HG02884 (cell line): ENCODE results near the gene PIH1D1.
"Not testable (repeated sequence)": the region's sequence is repeated elsewhere in the genome, so short reads cannot be mapped to it uniquely, and the experiment has no call there.

ENCODE experiments used
- ATAC-seq: cut with Tn5 transposase; IDR thresholded peaks from one replicate; pipeline ENCODE4 v1.9.1; 2021; ENCODE audit warnings: mild to moderate bottlenecking, moderate library complexity; ENCODE audit not compliant: unreplicated experiment

The PIH1D1 gene

DNA sequence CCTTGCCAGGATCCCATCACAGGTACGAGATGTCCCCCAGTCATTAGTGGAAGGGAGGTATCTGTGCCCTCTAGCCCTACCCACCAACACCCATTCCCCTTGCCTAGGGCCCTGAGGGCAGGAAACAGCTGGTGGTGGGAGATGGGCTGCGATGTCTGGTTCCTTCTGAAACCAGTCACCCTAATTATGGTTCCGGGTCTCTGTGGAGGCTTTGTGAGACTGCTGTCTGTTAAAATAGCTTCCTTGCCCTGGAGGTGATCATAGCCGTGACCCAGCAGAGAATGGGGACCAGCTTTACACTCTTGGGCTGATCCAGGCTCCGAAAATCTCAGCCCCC, 6.9 kb upstream of the PIH1D1 start:
- ATAC-seq, result no peak

DNA sequence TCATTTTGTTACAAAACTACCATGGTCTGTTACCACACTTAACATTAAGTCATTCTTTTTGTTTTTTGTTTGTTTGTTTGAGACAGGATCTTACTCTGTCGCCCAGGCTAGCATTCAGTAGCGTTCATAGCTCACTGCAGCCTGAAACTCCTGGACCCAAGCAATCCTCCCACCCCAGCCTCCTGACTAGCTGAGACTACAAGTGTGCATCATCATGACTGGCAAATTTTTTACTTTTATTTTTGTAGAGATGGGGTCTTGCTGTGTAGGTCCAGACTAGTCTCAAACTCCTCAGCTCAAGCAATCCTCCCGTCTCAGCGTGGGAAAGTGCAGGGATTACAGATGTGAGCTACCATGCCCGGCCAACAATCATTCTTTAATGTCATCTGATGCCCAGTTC, 4.7 kb upstream of the PIH1D1 start:
- no peak for ATAC-seq

DNA sequence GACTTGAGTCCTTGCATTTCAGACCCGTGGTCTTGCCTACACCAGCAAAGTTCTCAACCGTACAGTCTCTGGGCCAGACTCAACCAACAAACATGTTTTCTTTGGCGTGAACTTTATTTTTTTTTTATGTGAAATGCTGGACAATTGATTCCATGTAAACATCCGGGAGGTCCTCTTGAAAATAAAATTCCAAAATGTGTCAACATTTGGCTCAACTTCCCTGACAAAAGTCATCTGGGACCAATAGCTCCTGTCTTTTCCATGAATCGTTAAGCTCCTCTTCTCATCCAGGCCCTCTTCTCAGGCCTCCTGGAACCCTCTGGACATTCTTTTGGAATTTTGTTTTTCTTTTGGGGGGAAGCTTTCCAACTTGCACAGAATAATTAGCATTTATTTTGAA, 4.2 kb upstream of the PIH1D1 start:
- no peak for ATAC-seq

DNA sequence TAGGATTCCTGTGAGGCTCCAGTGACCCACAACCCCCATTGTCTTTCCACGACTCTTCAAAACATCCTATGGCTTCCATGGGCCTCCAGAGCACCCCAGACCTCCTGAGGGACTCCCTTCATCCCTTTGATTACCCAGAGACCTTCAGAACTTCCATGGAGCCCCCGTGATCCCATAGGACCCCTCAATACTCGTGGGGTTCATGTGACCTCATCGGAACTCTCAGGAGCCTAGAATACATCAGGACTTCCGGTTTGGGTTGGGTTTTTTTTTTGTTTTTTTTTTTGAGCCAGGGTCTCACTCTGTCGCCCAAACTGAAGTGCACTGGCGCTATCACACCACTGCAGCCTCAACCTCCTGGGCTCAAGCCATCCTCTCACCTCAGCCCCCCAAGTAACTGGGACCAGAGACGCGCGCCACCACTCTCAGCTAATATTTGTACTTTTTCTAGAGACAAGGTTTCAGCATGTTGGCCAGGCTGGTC, 2.2 kb upstream of the PIH1D1 start:
- no peak for ATAC-seq

DNA sequence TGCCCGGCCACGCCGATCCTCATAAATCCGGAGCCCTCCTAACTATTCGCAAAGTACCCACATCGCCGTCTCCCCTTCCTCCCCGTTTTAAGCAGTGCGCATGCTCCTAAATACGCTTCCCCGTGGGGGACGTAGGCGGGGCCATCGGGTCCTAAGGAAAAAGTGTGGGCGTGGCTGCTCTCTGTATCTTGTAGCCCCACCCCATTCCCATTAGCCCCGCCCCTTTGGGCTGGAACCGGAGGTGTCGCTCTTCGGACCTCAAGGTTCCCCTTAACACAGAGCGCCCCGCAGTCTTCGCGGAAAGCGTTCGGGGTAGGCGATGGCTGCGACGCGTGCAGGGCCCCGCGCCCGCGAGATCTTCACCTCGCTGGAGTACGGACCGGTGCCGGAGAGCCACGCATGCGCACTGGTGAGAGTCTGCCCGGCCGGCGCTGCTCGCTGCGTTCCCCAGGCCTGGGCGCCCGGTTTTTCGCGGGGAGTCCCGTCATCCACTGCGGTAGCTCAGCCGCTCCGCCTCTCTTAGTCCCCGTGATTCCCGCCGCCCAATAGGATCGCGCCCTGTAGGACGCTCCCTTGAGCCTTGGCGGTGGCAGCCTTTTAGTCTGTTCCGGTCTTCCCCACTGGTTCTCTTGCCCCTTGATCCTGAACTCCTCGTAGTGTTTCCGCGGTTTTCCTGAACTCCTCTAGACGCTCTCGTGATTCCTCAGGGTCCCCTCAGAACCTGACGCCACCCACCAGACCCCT, 1.6 kb upstream of the PIH1D1 start, which contains the start of gene ALDH16A1:
TSS of gene ALDH16A1 (plus strand) at position 213 of the 744 bp plus-strand sequence. CDS start at position 320, 107 bp downstream.
- ATAC-seq, result peak; percentile 77

DNA sequence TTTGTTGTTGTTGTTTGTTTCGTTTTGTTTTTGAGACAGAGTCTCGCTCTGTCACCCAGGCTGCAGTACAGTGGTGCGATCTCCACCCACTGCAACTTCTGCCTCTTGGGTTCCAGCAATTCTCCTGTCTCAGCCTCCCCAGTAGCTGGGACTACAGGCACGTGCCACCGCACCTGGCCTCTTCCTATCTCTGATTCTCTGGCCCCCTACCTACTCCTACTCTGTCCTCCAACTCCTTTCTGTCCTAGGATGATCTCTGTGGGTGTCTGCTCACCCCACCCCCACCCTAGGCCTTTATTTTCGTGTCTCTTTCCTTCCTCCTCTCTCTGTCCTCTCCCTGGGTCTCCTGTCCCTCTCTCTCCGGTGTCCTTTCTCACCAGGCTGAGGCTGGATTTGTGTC, 1.2 kb downstream of the PIH1D1 start:
- ATAC-seq, result no peak

DNA sequence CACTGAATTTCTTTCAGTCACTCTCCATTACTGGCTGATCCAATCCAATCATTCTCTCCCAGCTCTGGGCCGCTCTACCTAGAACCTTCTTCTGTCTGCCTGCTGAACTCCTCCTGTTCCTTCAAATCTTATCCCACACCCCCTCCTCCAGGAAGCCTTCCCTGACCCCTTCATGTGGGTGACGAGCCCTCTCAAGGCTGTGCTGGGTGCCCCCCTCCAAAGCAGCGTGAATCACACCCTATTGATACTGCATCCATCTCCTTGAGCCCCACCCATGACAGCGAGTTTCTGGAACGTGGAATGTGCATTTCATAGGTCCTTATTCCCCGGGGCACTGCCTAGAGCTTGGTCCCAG, 3.2 kb downstream of the PIH1D1 start:
- no peak for ATAC-seq

DNA sequence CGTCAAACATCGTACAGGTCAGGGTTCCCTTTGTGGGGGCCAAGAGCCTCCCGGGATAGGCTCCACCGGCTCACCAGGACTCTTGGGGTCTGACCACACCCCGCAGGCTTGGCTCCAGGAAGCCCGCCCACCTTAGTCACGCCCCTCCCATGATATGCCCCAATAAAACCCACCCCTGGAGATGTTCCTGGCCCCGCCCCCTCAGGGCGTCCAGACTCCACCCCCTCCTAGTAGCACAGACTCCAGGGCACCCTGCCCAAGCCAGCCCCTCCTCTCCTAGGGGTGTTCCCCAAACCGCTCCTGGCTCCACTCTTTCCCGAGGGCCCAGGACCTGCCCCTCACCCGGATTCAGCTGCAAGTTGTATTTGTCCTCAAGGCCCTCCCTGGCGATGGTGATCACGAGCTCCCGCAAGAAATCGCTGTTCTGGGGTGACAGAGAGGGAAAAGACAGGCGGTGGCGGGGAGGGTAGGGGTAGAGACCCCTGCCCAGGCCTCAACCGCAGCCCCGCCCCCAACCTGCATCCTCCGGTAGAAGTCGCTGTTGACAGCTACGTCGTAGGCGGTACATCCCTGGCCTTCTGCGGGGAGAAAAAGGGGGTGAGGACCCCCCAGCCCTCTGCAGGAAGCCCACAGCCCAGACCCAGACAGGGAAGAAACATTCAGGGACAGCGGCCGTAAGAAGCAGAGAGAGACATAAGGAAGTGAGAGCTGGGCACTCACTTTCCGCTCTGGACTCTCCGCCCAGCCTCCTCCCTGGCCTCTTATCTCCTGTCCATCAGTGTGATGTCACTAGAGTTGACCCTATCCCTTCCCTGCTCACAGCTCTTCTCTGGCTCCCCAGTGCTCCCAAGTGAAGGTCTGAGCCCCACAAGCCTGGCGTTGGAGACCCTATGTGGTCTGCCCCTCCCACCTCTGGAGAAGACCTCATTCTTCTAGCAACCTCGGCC, 3.9 kb downstream of the PIH1D1 start:
- ATAC-seq, result no peak

DNA sequence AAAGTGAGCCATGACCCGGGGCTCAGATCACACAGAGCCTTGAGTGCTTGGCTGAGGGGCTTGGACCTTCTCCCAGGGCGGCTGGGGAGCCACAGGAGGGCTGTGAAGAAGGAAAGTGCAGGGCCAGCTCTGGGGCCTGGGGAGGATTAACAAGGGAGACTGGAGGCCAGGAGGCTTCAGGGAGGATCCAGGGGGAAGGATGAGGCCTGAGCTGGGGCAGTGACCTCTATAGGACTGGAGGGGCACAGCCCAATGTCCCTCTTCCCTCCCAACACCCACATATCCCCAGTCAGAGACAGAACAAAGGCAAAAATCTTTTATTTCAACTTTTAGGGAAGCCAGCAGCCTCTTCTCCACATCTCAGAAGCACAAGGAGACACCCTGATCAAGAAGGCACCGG, 5.6 kb downstream of the PIH1D1 start:
- ATAC-seq, result no peak

DNA sequence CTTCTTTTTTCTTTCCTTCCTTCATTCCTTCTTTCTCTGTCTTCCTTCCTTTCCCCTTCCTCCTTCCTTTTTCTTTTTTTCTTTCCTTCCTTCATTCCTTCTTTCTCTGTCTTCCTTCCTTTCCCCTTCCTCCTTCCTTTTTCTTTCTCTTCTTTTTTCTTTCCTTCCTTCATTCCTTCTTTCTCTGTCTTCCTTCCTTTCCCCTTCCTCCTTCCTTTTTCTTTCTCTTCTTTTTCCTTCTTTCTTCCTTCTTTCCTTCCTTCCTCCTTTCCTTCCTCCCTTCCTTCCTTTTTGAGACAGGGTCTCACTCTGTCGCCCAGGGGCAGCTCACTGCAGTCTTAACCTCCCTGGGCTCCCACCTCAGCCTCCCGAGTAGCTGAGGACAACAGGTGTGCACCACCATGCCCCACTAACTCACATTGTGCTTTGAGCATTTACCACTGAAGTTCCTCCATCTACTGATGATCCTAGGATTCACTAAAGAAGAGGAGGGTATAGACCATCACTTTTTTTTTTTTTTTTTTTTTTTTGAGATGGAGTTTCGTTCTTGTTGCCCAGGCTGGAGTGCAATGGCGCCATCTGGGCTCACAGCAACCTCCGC, 7.4 kb downstream of the PIH1D1 start:
- not testable (repeated sequence) for ATAC-seq

DNA sequence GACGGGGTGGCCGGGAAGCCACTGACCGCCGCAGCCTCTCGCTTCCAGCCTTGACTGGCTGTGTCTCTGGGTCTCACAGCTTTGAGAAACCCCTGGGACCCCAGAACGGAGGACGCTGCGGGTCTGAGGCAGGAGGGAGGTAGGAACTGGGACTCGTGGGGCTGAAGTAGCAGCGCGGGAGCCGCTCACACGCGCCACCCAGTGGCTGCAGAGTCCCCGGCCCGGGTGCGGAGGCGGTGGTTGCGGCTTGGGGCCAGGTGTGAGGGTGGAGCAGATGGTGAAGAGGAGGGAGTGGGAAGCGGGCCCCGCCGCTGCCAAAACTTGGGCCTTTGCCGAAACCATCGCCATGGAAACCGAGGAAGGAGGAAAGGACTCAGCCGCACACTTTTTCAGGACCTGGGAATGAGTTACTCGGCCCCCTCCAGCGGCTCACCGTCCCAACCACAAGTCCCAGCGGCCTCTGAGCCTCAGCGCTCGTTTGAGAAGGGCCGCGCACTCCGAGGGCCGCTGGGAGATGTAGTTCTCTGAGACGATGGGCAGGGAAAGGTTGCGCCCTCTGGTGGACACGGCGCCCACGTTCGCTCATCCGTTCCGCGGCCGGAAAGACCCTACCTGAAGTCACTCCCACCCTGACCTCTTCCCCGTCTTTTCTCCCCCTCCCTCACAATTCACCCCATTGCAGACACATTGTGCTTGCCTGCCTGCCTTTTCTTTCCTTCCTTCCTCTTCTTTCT, 8.1 kb downstream of the PIH1D1 start:
- ATAC-seq, result peak; percentile 71

DNA sequence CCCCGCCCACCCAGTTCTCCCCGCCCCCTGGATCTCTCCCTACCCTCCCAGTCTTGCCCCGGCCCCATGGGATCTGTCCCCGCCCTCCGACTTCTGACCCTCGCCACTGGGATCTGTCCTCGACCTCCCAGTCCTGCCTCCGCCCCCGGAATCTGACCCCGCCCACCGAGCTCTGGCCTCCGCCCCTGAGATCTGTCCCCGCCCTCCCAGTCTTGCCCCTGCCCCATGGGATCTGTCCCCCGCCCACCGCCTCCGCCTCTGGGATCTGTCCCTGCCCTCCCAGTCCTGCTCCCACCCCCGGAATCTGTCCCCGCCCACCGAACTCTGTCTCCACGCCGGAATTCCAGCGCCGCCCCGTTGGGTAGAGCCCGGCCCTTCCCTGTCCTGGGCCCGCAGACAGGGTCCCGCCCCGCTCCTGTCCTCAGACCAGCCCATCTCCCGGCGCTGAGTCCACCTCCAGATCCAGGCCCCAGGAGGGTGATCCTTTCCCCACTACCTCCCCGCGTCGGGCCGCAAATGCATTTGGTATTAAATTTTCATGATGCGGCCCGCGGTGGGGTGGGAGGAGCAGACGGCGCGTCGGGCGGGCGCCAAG, 8.7 kb downstream of the PIH1D1 start:
- ATAC-seq, result peak; percentile 6

DNA sequence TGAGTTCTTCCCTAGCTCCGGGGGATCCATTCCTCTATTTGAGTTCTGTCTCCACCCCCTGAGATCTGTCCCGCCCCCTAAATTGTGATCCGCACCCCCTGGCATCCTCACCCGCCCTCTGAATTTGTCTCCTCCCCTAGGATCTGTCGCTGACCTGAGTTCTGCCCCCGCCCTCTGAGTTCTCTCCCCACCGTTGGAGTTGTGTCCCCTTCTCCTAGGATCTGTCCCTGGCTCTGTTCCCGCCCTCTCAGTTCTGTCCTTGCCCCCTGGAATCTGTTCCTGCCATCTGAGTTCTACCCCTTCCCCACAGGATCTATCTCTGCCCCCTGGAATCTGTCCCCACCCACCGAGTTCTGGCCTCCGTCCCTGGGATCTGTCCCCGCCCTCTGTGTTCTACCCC, 9.3 kb downstream of the PIH1D1 start:
- no peak for ATAC-seq

DNA sequence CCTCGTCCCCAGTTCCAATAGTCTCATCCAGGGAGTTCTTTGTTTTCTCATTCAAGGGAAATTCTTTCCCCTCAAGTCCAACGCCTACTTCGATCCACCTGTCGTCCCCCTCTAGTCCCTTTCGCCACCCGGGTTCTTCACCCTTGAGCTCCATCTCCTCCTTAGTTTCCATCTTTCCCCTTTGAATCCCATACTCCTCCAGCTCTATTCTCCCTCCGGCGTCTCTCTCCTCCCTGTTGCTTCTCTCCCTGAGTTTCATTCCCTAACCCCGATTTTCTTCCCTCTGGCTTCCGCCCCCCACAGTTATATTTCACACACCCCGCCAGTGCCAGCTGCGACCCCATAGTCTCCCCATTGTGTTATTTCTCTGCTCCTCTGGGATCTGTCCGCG, 9.7 kb downstream of the PIH1D1 start:
- no peak for ATAC-seq

DNA sequence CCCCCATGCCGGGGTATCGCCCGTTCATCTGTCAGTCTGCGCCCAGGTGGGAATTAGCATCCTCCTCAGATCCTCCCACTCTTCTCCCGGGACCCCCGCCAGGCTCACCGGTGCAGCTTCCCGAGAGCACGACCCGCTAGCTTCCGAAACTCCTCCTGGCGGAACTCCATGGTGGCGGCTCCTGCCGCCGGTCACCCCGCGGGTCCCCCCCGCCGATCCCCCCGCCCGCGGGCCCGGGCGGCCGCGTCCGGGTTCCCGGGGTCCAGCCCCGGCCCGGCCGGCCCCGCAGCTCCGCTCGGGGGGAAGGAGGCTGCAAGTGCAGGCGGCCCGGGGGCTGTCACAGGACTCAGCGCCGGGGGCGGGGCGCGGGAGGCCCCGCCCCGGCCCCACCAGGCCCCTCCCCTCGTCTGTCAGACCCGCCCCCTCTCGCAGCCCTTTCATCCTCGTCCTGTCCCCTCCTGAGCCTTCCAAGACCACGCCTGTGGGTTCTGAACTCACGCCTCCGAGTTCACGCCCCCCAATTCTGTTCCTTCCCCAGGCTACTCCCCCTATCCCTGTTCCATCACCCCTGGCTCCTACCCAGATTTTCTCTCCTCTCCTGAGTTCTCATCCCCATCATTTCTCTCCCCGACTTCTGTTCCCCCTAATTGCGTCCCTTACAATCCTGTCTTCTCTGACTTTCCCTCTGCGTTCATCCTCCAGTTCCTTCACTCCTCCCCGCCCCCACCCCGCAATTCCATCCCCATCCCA, 10.2 kb downstream of the PIH1D1 start, which contains the start of gene SLC17A7:
TSS of gene SLC17A7 (minus strand) at position 318 of the 750 bp plus-strand sequence. CDS start at position 170, 148 bp downstream.
- ATAC-seq, result no peak

DNA sequence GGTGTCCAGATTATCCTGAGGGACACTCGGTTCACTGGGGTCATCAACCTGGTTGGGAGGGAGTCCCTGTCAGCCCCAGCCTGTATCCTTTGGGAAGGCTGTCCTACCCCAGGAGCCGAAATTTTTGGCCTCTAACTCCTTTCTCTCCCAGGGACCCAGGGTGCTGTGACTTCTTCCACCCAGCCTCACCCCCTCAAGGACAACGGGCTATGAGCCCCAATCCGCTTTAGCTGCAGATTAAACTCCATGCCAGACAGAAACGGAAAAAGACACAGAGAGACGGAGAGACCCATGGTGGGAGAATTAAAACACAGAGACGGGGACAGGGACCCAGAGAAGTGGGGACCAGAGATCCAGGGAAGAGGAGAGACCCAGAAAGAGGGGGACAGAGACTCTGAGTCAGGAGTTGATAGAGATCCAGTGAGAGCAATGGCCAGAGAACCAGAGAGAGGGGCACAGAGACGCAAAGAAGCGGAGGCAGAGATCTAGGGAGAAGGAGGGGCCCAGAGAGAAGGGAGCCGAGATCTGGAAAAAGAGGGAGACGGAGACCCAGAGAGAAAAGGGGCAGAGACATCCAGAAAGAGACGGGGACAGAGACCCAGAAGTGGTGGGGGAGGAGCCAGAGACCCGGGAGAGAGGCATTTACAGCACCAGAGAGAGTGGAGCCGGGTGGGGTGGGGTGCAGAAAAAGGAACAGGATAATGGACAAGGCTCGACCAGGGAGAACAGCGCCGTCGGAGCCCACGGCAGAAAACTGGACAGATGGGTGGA, 11.0 kb downstream of the PIH1D1 start:
- ATAC-seq, result no peak

DNA sequence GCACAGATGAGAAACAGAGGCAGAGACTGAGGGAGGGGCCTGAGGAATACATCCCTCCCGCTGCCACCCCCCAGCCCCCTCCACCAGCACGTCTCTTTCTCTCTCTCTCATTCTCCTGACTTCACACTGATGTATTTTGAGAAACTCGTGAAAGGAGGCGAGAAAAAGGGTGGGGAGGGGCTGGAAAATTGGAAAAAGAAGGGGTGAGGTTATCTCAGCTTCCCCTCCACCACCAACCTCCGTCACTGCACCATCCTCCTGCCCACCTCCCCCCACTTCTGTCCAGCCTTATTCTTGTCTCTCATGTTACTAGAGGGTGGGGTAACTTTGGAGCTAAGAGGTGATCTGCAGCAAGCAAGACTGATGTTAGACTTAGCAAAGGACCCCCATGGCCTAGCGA, 11.8 kb downstream of the PIH1D1 start:
- ATAC-seq, result no peak

DNA sequence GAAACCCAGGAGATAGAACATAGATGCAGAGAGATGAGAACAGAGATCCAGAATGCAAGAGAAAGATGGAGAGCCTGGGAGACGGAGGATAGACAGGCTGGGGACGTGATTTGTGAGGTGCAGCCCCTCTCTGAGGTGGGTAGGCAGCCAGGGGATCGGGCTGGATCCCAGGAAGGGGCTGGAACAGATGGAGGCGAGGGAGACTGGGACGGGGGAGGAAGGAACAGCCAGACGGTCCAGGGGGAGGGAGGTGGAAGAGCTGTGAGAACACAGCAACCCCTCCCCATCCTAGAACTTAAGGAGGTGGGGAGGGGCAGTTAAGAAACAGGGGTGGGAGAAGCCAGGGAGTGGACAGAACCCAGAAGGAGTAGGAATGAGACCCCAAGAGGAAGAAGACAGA, 13.4 kb downstream of the PIH1D1 start:
- no peak for ATAC-seq

DNA sequence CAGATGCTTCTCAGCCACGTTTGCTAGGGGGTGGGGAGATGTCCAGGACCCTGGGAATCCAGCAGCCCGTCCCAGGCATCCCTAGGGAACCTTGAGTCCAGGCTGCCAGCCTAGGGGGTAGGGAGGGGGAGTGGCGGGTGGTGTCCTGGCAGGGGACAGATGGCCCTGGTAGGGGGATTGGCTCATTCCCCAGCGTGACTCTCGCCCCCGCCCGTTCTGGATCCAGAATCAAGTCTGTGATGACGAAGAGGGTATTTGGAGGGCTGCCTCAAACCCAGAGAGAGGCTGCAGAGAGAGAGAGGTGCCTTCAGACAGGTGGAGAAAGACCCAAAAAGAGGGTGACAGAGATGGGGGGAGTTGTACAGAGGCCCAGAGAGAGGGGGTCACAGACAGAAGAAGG, 14.4 kb downstream of the PIH1D1 start:
- no peak for ATAC-seq
